RWPE1 (cell line): Measurements from ENCODE around the gene ARSB.

Experiments
- CTCF ChIA-PET: fragments of 350-600 bp; sonication (Branson Sonifier 250); formaldehyde crosslinking; extraction: SDS; loops from one replicate; lab custom pipeline; 2021; lab: Yijun Ruan, JAX
- POLR2A ChIA-PET: fragments of 400-600 bp; formaldehyde crosslinking; extraction: SDS; loops from one replicate; lab custom pipeline; 2020; ENCODE audit warnings: antibody characterized with exemption; ENCODE audit not compliant: low non-redundant PET; lab: Yijun Ruan, JAX
- DNase-seq: peaks from one replicate; pipeline ENCODE4 v3.0.0; 2012; ENCODE audit warnings: low spot score
- H3K27ac ChIP-seq: fragments of 450-650 bp; 2 replicates; pipeline ENCODE4 v1.5.1; 2017
- TF ChIP-seq, protein P1 (sequence below): fragments of 450-650 bp; conservative IDR thresholded peaks from 2 replicates; pipeline ENCODE4 v1.5.1; 2017; ENCODE audit warnings: low read depth, mild to moderate bottlenecking

ARSB gene

DNA sequence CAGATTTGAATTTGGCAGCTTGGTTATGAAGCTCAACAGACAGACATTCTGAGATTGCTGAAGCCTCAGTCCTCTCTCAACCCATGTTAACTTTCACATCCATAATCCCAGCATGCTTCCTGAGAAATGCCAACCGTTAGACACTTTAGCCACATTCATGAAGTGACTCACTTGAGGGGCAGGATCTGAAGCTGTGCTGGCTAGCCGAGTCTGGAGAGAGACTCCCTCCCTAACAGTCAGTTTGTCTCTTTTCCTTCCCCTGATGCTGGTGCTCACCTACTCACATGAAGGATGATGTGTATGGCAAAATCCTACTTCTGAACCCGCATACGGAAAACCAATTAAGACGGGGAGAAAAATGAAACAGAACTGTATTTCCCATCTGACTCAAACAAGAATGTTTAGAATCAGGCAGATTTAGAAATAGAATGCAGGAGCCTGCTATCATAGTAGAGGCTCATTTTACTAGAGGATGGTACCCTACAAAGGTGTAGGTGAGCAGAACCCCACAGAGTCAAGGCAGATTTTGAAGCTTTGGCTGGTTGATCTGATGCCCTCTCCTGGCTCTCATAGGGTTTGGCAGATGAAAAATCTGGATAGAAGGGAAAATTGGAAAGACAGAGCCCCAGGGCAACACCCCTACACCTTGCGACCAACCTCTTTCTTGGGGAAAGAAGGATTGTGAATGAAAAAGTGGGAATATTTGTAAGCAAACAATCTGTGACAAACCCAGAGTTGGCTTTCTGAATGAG, 185.7 kb downstream of the ARSB start:
- H3K27ac ChIP-seq: no peak overlapping the region
- TF ChIP-seq, protein P1, sequence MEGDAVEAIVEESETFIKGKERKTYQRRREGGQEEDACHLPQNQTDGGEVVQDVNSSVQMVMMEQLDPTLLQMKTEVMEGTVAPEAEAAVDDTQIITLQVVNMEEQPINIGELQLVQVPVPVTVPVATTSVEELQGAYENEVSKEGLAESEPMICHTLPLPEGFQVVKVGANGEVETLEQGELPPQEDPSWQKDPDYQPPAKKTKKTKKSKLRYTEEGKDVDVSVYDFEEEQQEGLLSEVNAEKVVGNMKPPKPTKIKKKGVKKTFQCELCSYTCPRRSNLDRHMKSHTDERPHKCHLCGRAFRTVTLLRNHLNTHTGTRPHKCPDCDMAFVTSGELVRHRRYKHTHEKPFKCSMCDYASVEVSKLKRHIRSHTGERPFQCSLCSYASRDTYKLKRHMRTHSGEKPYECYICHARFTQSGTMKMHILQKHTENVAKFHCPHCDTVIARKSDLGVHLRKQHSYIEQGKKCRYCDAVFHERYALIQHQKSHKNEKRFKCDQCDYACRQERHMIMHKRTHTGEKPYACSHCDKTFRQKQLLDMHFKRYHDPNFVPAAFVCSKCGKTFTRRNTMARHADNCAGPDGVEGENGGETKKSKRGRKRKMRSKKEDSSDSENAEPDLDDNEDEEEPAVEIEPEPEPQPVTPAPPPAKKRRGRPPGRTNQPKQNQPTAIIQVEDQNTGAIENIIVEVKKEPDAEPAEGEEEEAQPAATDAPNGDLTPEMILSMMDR: no peak
- no peak for DNase-seq
- ChIA-PET CTCF (interaction anchor here (1.0 to 1.2 kb wide), 2 partner anchors 10 to 12 kb away, joined by 3 to 5 read pairs; no protein-coding TSS in a partner anchor), POLR2A (no interaction called here)

DNA sequence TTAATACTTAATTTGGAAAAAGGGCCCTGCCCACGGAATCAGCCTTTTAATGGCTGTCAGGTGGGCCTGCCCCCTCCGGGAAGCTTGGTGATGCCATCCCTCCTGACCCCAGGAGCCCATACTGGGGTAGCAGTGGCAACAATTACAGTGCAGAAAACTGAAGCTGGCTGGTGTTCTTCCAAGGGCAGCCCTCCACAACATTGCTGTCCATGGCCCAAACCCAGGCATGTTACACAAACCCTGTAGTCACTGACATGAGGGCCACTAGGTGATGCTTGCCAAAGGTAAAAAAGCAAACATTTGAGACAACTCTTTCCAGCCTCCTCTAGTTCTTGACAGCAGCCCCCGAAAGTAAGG, 186.5 kb downstream of the ARSB start:
- ChIA-PET CTCF (interaction anchor here (1.2 kb wide), 1 partner anchor 9 kb away, joined by 3 read pairs; no protein-coding TSS in a partner anchor), POLR2A (no interaction called here)
- H3K27ac ChIP-seq: no peak overlapping the region
- TF ChIP-seq, protein P1: no peak
- no peak for DNase-seq

DNA sequence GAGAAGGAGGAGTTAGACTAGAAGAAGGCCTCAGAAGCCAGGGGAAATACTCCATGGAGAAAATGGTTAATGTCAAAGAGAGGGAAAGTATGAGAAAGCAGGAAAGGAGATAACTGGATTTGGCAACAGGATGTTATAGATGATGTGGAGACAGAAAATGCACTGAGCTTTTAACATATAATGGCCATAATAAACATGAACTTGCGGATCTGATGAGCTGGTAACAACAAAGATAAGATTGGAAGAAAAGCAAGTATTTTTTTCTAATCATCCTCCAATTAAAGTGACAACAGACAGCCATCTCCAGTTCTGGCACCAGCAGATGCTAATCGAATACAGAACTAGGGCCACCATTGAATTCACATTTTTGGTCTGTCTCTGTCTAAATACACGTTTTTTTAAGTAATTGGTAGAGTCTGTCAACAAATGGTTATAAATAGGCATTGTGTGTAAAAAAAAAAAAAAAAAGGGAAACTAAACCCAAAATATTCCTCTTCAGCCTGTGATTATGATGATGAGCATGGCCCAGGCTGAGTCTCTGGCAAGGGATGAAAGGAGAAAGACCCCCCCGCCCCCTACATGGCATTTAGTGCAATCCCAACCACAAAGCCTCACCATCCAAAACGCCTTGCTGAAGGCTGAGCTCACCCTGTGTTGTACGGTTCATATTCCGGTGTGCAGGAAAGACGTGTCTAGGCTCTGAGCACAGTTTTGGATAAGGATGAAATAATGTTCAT, 187.0 kb downstream of the ARSB start:
- ChIA-PET CTCF (interaction anchor here (1.2 kb wide), 1 partner anchor 8 kb away, joined by 3 read pairs; no protein-coding TSS in a partner anchor), POLR2A (no interaction called here)
- H3K27ac ChIP-seq: no peak overlapping the region
- no peak for DNase-seq
- TF ChIP-seq, protein P1: no peak

DNA sequence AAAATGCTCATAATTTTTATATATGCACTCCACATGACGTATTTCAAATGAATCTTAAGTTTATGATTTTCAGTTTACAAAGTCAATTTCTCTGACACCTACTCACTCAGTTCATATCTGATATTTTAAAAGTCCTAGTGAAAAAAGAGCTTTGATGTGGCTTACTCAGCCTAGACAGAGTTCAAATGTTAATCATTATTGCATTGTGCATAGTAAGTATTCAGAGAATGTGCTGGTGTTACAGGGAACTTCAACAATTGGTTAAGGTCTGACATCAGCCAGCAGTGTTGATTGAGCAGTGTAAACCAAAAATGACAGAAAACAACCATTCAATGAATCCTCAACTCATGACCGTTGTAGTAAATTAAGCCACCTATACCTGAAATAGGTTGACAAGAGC, 189.4 kb downstream of the ARSB start:
- no peak for DNase-seq
- TF ChIP-seq, protein P1: no peak
- ChIA-PET POLR2A (no interaction called here), CTCF (no interaction called here)
- no peak overlapping the region for H3K27ac ChIP-seq

DNA sequence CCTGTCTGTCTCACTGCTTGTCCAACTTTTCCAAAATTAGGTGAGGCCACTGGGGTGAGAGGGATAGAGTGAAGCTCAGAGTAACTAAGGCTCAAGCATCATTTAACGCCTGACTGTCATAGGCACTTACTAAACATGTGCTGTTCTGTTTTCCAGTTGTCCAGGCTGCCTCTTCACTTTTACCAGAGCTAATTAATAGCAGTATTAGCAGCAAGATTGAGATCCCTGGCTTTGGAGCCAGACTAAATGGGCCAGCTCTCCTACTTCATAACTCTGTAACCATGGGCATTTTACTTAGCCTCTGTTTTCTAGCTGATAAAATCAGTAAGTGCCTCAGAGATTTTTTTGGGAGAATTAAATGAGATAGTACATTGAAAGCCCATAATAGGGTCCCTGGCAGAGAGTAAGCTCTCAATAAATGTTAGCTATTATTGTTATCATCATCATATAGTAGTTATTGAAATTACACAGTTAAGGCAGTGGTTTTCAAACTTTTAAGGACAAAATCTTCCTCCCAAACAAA, 190.4 kb downstream of the ARSB start:
- POLR2A ChIA-PET: no interaction called here
- TF ChIP-seq, protein P1: no peak
- CTCF ChIA-PET: interaction anchor here (0.6 to 0.8 kb wide), 3 partner anchors 48 to 374 kb away, joined by 3 to 4 read pairs (median 3); no protein-coding TSS in a partner anchor
- no peak overlapping the region for H3K27ac ChIP-seq
- no peak for DNase-seq

DNA sequence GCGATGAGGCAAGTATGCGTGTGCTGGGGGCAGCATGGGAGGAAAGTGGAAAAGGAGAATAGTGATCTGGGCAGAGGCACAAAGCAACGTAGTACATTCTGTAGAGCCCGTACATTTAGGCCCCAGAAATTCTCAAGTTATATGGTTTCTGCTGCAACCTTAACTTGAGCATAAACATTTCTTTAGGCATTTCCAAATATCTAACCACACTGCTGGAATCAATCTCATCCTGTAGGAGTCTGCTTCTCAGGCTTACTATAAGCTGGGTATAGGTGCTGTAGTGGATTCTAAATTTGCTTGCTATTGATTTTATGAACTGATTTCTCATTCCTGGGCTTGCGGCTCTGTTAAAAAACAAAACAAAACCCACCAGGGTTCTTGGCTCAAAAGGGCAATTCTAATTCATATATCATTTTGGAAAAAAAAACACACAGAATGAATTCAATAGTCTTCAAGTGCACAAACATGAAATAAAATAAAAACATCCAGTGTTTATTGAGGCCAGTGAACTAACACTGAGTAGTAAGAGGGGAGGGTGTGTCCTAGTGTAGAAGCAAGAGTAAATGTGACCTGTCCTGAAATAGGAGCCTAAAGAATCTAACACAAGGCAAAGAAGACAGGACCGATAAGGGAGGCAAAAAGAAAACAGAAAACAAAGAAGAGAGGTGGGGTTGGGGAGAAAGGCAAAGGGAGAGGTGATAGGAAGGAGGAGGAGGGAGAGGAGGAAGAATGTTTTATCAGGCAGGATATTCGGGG, 191.0 kb downstream of the ARSB start:
- no peak for DNase-seq
- POLR2A ChIA-PET: no interaction called here
- H3K27ac ChIP-seq: no peak overlapping the region
- CTCF ChIA-PET: interaction anchor here (0.8 kb wide), 1 partner anchor 92 kb away, joined by 3 read pairs; no protein-coding TSS in a partner anchor
- TF ChIP-seq, protein P1: no peak
